HG03460 (cell line): ENCODE data around the gene KCNS1.
"Not testable (repeated sequence)": the region's sequence is repeated elsewhere in the genome, so short reads cannot be mapped to it uniquely, and the experiment has no call there.

ENCODE experiments used
- ATAC-seq: cut with Tn5 transposase; IDR thresholded peaks from one replicate; pipeline ENCODE4 v1.9.1; 2021; ENCODE audit not compliant: unreplicated experiment

The KCNS1 gene

DNA sequence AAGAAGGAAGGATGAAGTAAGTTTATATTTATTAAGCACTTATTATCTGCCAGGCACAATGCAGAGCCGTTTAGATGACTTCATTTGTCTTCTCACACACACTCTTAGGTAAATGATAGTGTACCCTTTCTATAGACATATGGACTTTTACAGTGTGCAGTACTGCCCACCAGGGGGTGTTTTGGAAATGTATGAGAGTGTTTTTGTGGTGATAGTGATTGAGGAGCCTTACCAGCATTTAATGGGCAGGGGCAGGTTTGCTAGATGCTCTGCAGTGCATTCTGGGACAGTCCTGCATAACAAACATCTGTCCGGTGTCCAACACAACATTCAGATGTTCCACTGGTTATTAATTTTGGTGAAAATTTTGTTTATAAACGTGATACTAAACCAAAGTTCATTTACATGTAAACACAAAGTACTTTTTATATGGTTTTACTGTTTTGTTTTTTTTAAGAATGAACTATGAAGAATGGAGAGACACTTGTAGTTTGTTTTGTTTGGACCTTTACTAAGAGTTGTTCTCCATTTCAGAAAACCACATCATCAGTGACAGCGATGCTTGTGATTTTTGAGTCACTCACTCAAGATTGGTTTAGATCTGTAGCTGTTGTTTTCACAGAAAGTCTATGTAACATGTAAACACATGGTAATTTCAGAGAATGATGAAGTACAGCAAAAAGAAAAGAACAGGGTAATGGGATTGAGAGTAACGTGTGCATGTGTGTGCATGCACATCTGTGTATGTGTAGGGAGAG is 19.9 kb downstream of the KCNS1 start:
- no peak for ATAC-seq

DNA sequence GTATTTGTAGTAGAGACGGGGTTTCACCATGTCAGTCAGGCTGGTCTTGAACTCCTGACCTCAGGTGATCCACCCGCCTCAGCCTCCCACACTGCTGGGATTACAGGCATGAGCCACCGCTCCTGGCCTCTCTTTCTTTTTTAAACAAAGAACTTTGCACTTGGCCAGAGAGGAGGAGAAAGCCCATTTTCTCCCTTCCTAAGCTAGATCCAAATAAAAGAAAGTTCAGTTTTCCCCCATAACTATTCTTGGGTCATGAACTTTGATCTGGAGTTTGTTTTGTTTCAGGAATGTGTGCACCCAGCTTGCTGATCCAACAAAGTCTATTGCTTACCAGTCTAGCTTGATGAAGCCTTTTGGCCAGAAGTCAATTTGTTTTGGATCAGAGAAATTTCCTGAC is 23.4 kb downstream of the KCNS1 start:
- ATAC-seq, result no peak

DNA sequence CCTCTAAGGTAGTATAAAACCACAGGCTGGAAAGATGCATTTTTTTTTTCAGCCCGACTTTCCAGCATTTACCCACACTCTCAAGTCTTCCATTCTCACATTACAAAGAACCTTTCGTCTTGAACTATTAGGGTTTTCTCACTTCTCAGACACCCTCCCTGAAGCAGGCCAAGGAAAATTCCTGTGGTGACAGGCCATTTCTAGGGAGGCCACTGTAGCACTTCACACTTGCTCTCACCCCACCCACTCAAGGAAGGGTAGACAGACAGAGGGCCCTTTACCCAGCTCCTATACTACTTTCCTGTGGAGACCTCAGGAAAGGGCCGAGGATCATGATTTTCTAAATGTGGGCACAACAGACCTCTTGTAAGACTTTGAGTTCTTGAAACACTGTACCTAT is 27.7 kb downstream of the KCNS1 start:
- no peak for ATAC-seq

DNA sequence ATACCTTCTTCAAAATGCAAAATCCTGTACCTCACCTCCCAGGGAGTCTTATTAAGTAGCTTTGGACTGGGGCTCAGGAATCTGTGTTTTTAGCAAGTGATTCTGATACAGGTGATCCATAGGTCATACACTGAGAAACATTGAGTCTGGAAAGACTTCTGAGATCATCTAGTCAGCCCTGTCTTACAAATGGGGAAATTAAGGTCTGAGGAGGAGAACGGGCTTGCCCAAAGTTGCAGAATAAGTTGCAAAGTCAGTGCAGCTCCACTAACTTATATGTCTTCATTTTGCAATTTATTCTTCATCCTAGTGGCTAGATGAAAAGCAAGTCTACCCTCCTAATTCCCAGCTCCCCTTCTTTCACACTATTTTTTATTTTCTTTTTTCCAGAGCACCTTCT is 28.9 kb downstream of the KCNS1 start:
- ATAC-seq, result no peak

DNA sequence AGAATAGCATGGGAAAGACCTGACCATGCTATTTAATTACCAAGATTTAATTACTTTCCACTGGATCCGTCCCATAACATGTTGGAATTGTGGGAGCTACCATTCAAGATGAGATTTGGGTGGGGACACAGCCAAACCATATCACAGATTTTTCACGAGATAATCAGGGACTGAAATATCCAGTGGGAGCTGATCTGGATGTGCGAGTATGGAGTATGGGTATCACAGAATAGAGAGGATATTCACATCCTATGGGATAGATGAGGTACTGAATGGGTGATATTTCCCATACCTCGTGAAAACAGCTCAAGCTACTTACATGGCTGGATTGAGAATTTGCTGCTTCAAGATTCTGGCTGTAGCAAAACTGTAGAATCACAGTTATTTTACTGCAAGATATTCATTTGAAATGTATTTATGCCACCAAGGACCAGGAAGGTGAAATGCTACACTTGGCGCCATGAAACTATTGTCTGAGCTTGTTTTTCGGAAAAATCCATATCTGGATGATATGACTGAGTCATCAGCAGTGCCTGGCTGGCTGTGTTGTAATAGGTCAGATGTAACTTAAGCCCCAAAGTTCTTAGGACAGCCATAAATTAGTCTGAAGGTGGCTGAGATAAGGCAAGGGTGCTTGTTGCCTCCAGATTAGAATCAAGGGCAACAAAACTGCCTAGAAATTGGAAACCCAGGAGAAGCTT is 29.8 kb downstream of the KCNS1 start:
- ATAC-seq, result no peak

DNA sequence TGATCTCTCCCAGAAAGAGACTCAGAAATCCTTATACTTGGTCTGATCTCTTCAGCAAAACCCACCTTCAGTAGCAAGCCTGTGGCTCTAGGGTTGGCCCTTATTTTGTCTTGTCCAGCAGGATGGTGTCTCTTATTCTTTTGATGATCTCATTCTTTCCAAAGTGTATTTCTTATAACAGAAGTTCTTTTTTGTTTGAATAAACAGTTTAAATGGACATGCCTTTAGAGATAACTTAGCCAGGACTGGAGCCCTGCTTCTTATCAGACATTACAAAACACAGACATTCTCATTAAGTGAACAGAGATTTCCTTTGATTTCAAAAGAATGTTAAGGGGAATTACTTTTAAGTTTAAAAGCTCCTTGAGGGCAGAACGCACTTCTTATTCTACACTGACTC is 31.7 kb downstream of the KCNS1 start:
- no peak for ATAC-seq

DNA sequence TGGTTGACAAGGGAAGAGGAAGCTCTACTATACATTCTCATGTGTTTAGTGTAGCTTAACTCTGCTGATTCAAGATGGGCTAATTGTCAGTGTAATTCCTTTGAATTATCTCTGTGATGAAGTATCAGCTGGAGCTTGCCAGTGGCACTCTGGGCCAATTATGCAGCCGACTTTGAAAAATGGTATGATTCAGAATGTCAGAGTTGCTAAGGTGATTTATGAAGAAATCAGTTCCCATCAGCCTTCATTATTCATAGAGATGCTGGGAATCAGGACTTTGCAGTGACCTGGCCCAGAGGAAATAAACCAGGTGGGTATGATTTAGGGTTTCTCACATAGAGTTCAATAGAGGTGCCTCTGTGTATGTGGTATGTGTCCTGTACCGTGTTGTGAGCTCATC is 33.4 kb downstream of the KCNS1 start:
- ATAC-seq, result no peak

DNA sequence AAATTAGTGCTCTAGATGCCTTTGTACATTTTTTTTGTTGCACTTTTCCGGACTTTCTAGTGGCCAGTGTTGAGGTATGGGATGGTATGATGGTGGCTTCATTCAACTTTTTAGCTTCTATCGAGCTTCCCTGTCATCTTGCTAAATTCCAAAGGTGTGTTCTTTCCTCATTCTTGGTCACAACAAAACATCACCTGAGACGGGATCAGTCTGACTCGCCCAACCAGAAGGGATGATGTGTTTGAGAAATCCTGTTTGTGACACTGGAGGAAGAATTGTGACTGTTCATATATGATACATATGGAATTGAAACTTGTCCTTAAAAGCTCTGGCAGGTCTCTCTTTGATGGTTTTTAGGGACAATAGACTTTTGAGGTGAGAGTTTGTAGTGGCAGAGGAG is 33.8 kb downstream of the KCNS1 start:
- ATAC-seq, result no peak

DNA sequence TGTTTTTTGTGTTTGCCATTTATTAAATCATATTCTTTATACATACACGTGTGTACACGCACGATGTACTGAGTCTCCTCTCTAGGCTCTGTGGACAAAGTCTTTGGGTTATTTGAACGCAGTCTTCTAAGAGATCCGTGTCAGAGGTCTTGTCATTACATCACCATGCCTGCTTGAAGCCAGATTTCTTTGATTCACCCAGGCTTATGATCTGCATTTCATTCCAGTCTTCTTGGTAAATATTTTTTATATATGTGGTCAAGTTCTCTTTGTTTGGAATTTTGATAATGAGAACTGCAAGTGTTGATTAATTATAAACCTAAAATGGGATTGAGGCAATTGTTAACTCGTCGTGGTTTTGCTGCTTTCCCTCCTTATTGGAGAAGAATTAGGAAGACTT is 34.6 kb downstream of the KCNS1 start:
- no peak for ATAC-seq

DNA sequence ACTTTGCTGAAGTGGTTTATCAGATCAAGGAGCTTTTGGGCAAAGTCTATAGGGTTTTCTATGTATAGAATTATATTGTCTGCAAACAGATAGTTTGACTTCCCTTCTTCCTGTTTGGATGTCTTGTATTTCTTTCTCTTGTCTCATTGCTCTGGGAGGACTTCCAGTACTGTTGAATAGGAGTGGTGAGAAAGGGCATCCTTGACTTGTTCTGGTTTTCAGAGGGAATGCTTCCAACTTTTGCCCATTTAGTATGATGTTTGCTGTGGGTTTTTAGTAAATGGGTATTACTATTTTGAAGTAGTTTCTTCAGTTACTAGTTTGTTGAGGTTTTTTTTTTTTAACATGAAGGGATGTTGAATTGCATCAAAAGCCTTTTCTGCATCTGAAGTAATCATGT is 36.1 kb downstream of the KCNS1 start:
- no peak for ATAC-seq

DNA sequence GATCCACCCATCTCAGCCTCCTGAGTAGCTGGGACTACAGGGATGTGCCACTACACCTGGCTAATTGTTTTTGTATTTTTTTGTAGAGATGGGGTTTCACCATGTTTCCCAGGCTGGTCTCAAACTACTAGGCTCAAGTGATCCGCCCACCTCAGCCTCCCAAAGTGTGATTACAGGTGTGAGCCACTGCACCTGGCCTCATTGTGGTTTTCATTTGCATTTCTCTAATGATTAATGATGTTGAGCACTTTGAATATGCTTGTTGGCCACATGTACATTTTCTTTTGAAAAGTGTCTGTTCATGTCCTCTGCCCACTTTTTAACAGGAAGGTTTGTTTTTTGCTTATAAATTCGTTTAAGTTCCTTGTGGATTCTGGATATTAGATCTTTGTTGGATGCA is 37.8 kb downstream of the KCNS1 start:
- not testable (repeated sequence) for ATAC-seq

DNA sequence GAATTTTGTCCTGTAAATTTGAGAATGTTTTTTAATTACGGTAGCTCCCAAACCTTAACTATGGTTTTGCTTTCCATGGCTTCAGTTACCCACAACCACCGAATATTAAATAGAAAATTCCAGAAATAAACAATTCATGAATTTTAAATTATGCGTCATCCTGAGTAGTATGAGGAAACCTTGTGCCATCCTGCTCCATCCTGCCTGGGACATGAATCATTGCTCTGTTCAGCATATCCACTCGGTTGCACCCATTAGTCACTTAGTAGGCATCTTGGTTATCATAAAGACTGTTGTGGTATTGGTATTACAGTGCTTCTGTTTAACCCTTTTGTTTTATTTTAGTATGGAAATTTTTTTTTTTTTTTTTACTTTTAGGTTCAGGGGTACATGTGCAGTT is 39.7 kb downstream of the KCNS1 start:
- ATAC-seq, result no peak

DNA sequence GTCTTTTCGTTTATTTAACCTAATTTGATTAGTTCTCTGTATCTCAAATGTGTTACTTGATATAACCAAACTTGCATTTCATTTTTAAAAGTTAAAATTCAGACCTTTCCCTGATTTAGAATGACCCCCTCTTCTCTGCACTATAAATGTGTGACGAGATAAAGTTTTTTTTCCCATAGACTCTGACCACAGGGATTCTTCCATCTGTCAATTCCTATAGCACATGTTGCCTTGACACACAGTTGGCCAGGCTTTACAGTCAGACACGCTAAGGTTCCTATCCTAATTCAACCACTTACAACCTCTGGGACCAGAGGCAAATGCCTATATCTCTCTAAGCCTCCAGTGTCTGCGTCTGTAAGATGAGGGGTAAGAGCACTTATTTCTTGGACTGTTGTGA is 40.6 kb downstream of the KCNS1 start:
- no peak for ATAC-seq

DNA sequence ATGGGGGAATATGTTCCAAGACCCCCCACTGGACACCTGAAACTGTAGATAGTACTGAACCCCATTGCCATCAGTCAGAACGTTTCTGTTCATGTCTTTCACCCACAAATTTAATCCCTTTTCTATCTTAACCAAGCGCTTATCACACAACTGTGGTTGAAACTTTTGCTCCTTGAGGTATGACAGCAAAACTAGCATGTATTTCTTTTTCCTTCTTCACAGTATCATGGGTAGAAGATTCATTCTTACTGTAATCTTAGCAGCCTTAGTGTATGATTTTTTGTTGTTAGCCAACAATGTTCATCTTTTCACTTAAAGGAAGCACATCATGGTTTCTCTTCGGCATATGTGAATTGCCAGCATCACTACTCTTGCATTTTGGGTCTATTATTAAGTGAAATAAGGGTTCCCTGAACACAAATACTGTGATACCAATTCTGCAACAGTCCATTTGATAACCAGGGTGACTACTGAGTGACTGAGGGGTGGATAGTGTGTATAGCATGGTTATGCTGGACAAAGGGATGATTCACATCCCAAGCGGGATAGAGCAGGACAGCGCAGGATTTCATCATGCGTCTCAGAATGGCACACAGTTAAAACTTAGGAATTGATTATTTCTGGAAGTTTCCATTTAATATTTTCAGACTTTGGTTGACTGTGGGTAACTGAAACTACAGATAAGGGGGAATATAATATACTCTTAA is 41.8 kb downstream of the KCNS1 start:
- no peak for ATAC-seq

DNA sequence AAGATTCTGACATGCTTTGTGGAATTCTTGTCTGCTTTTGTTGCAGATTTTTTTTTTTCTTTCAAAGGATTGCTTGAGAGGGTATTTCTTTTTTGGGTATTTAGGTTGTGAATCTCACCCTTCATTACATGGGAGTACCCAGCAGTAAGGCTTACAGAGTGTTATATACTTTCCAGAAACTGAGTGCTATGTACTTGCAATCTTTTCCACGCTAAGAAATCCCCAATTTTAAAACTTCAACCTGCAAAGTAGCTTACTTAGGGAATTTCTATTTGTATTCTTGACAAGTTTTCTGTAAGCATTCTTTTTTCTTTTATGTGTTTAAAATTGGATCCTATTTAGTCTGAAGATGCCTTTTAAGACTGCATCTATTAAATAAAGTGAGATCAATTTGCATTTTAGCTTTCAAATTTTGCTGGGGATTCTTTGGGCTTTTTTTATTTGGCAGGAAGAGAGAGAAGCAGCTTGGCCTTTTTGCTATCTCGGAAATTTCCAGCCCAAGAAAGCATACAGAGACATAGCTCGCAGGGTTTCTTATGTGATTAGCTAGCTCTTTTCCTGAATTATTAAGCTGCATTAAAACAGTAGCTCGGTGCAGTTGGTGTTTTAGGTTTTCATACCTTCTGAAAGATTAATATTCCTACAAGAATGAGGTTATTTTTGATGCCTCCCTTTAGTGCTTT is 42.6 kb downstream of the KCNS1 start:
- no peak for ATAC-seq

DNA sequence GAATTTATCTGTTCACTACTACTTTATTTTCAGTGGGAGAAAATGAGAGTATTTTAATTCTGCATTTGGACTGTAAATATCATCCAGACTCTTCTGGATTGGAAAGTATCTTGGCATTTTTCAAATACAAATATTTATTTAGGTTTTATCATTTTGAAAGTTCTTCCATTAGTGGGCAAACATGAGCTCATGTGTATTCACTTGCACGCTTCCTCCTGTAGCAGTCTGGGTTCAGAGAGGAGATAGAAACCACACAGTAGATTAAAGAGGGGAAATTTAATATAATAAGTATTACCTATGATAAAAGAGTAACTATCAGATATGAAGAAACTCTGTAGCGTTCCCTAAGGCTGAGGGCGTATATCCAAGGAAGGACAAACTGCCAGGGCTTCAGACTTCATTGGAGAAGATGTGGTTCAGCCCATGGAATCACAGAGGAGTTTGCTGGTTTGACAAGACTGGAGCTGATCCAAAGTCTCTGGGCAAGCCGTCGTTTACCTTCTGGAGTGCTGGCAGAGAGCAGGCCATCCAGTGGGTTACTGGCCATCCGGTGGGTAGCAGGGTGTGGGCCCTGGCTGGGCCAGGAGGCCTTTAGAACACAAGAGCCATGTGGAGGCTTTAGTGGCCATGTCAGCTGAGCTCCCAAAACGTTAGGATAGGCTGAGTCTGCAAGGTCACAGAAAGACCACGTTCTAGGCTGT is 44.3 kb downstream of the KCNS1 start:
- no peak for ATAC-seq

DNA sequence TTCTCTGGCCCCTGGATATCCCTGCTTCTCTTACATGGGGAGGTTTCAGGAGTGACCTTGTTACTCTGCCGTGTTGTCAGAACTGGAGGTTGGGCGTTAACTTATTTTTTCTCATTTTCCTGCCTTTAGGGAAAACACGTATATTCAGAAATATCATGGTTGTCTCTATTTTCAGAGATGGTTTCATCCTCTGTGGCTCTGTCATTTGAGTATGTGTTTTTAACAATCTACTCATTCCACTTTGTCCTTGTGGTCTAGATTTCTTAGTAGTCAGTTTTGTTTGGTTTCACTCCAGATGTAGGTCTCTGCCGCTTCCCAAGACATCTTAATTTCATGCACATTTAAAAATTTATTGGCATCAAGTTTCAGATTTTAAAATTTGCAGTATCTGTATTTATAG is 45.9 kb downstream of the KCNS1 start:
- ATAC-seq, result no peak

DNA sequence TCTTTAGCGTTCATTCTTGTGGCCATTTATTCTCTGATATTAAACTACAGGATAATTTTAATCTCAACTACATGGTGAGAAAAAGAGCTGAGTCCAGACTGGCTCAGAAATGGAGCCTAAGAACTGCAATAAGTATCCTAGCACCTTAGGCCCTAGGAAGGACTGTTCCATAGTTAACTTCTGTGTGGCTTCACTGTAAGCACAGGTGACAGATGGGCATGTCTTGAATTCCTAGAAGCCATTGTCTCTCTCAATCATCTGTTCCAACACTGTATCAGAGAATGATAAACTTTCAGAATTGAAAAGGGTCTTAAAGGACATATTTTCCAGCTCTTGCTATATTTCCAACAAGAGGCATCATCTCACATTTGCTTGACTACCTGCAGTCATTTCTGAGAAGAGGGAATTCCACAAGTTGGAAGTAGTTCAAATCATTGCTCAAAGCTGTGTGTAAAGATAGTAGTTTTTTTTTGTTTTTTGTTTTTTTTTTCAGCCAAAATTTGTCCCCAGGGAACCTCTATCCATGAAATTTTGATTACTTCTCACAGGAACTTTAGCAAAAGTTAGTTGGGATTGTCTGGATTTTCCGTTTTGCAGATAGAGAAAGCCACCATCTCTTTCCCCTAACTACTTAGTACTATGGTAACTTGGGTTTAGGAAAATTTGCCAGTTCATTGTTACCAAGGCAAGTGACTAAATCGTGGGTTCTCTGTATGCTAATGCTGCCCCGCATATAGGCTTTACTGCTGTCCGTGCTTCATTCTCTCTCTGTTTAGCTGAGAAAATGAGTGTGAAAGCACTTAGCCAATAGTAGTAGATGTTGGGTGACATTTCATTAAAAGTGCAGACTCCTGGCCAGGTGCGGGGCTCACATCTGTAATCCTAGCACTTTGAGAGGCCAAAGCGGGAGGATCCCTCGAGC is 47.2 kb downstream of the KCNS1 start:
- no peak for ATAC-seq

DNA sequence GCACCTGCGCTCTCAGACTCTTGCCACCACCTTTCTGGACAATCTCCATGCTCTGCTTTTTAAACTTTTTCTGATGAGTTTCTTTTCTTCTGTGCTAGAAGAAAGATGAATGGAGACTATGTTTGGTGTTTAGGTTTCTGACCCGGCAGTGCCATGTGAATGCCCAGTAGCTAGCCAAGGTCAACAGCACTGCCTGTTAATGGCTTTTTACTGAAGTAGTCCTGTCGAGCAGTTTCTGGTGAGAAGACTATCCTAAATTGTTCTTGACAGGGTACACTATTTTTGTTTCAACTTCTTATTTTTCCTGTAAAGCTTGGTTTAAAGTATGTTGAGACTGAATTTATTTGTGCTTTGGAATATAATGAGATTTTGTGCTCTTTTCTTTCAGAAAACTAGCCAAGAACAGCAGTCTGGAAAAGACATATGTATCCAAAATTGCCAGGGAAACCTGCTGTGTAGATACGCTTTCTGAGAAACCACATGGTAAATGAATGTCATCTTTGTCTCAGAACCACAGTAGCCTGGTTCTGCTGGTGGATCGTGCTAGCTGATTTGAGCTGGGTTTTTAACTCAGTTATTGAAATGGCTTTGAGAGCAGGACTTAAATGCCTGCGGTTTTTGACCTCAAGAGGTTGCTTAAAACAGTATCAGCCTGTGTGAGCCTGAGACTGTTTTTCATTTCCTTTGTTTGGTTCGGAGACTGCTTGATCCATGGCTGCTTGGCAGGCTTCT is 48.1 kb downstream of the KCNS1 start:
- ATAC-seq, result no peak
